ENCODE results near the gene NCKIPSD. TPM values are rescaled to one million over a fixed set of nuclear protein-coding genes. Genes with fewer than 3 reads are reported as not detected.
A peak's percentile ranks its signal among the peaks of the same experiment; 100 is the strongest.

The NCKIPSD gene
- total RNA-seq, 4 donors from 2014 or later: 13.2 to 33.1 (median 19.4) TPM

GRCh38 chr3:48693826-48694225, 8.1 kb upstream of the NCKIPSD start:
- intact Hi-C loops (cut with DNase I; ENCODE audit: low total_unique reads): no loop called here

GRCh38 chr3:48692551-48692950, 6.8 kb upstream of the NCKIPSD start:
- H3K36me3 ChIP-seq: peaks cover 0 to 77% of the 10 kb centered on the region in 2 donors
- no peak overlapping the region for H3K4me3 ChIP-seq
- H3K27me3 ChIP-seq: no peaks in the 10 kb centered on the region
- ATAC-seq (no peak), DNase-seq (no peak)
- TF ChIP-seq CTCF (IDR thresholded peaks at IDR 0.05 in 4 of 5, conservative IDR thresholded peaks at IDR 0.05 in 1 of 5): no peak
- TF ChIP-seq POLR2A (IDR thresholded peaks at IDR 0.05): no peak
- H3K27ac ChIP-seq: peak overlapping the region in 1 of 4 donors; percentile 41
- H3K4me1 ChIP-seq: peaks cover under 1 to 6% of the 10 kb centered on the region in 2 donors
- in situ Hi-C loops (cut with MboI; ENCODE audit: low sequenced_read_pairs in 4 of 4) (no loop called here), intact Hi-C loops (cut with DNase I; ENCODE audit: low total_unique reads) (no loop called here)
- H3K9me3 ChIP-seq: no peaks in the 10 kb centered on the region

More at GRCh38 chr3:48693826-48694225, 8.1 kb upstream of the NCKIPSD start:
- H3K27ac ChIP-seq: peak overlapping the region; percentile 59 to 69 (median 63)
- peaks cover 5 to 6% of the 10 kb centered on the region in 2 donors for H3K4me1 ChIP-seq
- TF ChIP-seq POLR2A (IDR thresholded peaks at IDR 0.05) (no peak), CTCF (IDR thresholded peaks at IDR 0.05 in 4 of 5, conservative IDR thresholded peaks at IDR 0.05 in 1 of 5) (no peak)
- no peaks in the 10 kb centered on the region for H3K9me3 ChIP-seq
- H3K4me3 ChIP-seq: peak overlapping the region in 3 of 4 donors; percentile 8 to 47 (median 44)
- no peaks in the 10 kb centered on the region for H3K27me3 ChIP-seq
- ATAC-seq (no peak), DNase-seq (no peak)
- peaks cover 0 to 64% of the 10 kb centered on the region in 2 donors for H3K36me3 ChIP-seq
- in situ Hi-C loops (cut with MboI; ENCODE audit: low sequenced_read_pairs in 4 of 4): no loop called here

- ATAC-seq: no peak
- Histone ChIP-seq H3K4me3 (no peak overlapping the region), H3K4me1 (peaks cover 15% of the 10 kb centered on the region in 2 donors), H3K27ac (no peak overlapping the region), H3K9me3 (no peaks in the 10 kb centered on the region), H3K36me3 (peaks cover 0 to 81% of the 10 kb centered on the region in 2 donors), H3K27me3 (no peaks in the 10 kb centered on the region)
- in situ Hi-C loops (cut with MboI; ENCODE audit: low sequenced_read_pairs in 4 of 4) (no loop called here), intact Hi-C loops (cut with DNase I; ENCODE audit: low total_unique reads) (no loop called here)
- no peak for DNase-seq
- TF ChIP-seq CTCF (IDR thresholded peaks at IDR 0.05 in 4 of 5, conservative IDR thresholded peaks at IDR 0.05 in 1 of 5): no peak
- no peak for TF ChIP-seq POLR2A (IDR thresholded peaks at IDR 0.05)
These were observed 5.2 kb upstream of the NCKIPSD start for GRCh38 chr3:48690846-48691458.

GRCh38 chr3:48689384-48689783, 3.7 kb upstream of the NCKIPSD start:
- H3K27ac ChIP-seq: no peak overlapping the region
- peaks cover 0 to 72% of the 10 kb centered on the region in 2 donors for H3K36me3 ChIP-seq
- intact Hi-C loops (cut with DNase I; ENCODE audit: low total_unique reads) (loop anchor here (5.0 kb wide), 2 partner anchors 132 to 222 kb away; partner anchors contain the start of gene PFKFB4), in situ Hi-C loops (cut with MboI; ENCODE audit: low sequenced_read_pairs in 4 of 4) (no loop called here)
- H3K9me3 ChIP-seq: no peaks in the 10 kb centered on the region
- H3K4me1 ChIP-seq: peaks cover 20 to 24% of the 10 kb centered on the region in 2 donors
- H3K27me3 ChIP-seq: no peaks in the 10 kb centered on the region
- no peak for DNase-seq
- TF ChIP-seq CTCF (IDR thresholded peaks at IDR 0.05 in 4 of 5, conservative IDR thresholded peaks at IDR 0.05 in 1 of 5) (no peak), POLR2A (IDR thresholded peaks at IDR 0.05) (no peak)
- H3K4me3 ChIP-seq: no peak overlapping the region
- ATAC-seq: no peak
